Thyroid gland (tissue), 4 donors: Measurements from ENCODE around the gene ASB2.

ENCODE experiments used
- POLR2A ChIP-seq, 2 donors: fragments of 450-650 bp; IDR thresholded peaks; one replicate each; pipeline ENCODE4 v1.6.1; 2017; ENCODE audit warnings: antibody characterized with exemption in 2 of 2, mild to moderate bottlenecking in 2 of 2, moderate library complexity in 1 of 2
- TF ChIP-seq, protein P1 (sequence below), 6 experiments: fragments of 200-600 bp in 3 of 6; fragments of 450-650 bp in 3 of 6; sonication (generic) in 3 of 6; IDR thresholded peaks; one replicate each; pipeline ENCODE4 v1.5.1; 2016 to 2019; ENCODE audit warnings: antibody characterized with exemption in 6 of 6, mild to moderate bottlenecking in 2 of 6, inconsistent platforms in 1 of 6, moderate library complexity in 1 of 6

DNA sequence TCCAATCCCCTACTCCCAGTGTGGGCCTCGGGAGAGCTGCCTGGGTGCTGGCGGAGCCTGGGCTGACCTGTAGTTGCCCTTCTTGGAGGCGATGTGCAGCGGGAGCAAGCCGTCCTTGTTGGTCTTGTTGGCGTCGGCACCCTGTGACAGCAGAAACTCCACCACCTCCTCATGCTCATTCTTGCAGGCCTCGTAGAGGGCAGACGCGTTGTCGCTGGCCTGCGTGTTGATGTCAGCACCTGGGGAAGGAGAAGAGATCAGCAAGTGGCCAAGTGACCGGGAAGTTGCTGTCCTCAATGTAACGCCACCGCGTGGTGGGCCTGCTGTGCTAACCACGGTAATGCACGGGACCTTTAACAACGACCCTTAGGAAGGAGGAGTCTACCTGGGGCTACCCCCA is 29.1 kb downstream of the ASB2 start:
- TF ChIP-seq, protein P1, sequence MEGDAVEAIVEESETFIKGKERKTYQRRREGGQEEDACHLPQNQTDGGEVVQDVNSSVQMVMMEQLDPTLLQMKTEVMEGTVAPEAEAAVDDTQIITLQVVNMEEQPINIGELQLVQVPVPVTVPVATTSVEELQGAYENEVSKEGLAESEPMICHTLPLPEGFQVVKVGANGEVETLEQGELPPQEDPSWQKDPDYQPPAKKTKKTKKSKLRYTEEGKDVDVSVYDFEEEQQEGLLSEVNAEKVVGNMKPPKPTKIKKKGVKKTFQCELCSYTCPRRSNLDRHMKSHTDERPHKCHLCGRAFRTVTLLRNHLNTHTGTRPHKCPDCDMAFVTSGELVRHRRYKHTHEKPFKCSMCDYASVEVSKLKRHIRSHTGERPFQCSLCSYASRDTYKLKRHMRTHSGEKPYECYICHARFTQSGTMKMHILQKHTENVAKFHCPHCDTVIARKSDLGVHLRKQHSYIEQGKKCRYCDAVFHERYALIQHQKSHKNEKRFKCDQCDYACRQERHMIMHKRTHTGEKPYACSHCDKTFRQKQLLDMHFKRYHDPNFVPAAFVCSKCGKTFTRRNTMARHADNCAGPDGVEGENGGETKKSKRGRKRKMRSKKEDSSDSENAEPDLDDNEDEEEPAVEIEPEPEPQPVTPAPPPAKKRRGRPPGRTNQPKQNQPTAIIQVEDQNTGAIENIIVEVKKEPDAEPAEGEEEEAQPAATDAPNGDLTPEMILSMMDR (IDR thresholded peaks at IDR 0.05) = no peak
- no peak for TF ChIP-seq POLR2A (IDR thresholded peaks at IDR 0.05)
